ENCODE data around the gene ANKHD1. TPM values are rescaled to one million over a fixed set of nuclear protein-coding genes. Genes with fewer than 3 reads are reported as not detected.
A peak's percentile ranks its signal among the peaks of the same experiment; 100 is the strongest.

Gene ANKHD1
- total RNA-seq, 1 experiment from 2014 or later: 109 TPM

DNA sequence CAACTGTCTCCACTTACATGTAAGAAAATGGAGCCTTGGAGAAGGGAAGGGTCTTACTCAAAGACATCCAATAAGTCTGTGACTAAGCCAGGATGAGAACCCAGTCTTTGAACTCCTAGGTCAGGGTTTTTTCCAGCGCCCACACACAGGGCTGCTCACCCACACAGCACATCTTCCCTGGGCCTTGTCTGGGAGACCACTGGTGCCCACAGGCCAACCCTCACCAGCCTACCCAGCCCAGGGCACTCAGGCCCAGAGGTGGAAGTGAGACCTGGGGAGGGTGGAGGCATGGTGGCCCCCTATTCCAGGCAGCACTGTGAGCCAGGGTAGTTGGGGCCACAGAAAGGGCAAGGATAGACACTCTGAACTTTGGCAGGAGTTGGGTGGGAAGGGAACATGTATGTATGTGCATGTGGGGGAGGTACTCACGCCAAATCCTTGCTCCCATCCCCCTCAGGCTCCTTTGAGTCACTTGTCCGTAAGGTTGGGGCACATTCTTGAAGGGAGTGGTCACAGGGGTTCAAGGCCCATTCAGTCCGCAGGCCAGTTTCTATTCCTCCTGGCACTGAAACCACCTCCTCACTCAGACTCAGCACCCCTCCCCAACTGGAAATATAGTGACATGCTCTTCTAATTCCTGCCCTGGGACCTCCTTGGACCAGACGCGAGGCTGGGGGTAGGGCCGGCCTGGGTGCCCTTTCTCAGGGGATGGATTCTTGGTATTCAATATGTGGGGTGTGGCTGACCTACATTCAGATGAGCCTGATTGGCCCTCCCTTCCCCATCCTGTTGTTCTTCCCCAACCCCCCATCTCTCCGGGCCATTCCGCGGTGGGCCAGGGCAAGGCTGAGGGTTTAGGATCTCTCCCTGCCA, 44.5 kb upstream of the ANKHD1 start:
- no TSS peak for BruUV-seq (replicated peaks)
- Histone ChIP-seq H3K4me1 (replicated peaks; ENCODE audit: insufficient read depth) (no peaks in the 10 kb centered on the region), H3K9me2 (ENCODE audit: insufficient read depth) (no peaks in the 10 kb centered on the region), H3K36me3 (ENCODE audit: low read depth) (no peaks in the 10 kb centered on the region), H3K79me2 (ENCODE audit: low read depth) (no peaks in the 10 kb centered on the region), H3K9me3 (ENCODE audit: insufficient read depth, low read depth) (no peaks in the 10 kb centered on the region), H3K27ac (no peak overlapping the region), H3K4me3 (no peak overlapping the region), H2AFZ (no peak overlapping the region), H3K4me2 (peak overlapping the region; percentile 65; the same call in 1 of the 2 replicates), H3K27me3 (ENCODE audit: insufficient read depth, low read depth) (no peaks in the 10 kb centered on the region), H4K20me1 (ENCODE audit: insufficient read depth) (no peaks in the 10 kb centered on the region), H3F3A (ENCODE audit: insufficient read depth, low read depth) (no peaks in the 10 kb centered on the region)
- CTCF ChIA-PET: interaction anchor here (1.5 kb wide), 1 partner anchor 112 kb away, joined by 4 read pairs; no protein-coding TSS in a partner anchor
- DNase-seq: no peak
- POLR2A ChIA-PET (ENCODE audit: unreplicated experiment): no interaction called here
- no peak for TF ChIP-seq EZH2 (IDR thresholded peaks at IDR 0.05; ENCODE audit: low read depth)
- TF ChIP-seq CTCF (conservative IDR thresholded peaks at IDR 0.05): no peak
- intact Hi-C loops (cut with micrococcal nuclease; ENCODE audit: unreplicated experiment): loop anchor here (1.0 to 5.0 kb wide), 5 partner anchors 113 to 570 kb away; partner anchors contain the start of gene CYSTM1

DNA sequence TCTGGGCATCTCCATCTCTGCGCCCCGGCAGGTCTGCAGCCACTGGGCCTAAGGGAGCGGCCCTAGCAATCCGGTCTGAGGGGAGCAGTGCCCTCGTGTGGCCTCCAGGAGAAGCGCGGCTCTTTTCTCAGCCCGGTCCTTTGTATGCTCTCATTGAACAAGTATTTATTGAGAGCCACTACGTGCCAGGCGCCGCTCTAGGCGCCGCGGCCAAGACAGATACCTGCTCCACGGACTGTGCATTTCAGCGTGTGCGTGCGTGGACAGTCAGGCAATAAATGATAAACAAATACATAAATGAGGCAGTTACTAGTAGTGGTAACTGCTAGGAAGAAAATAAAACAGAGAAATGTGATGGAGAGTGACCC, 43.9 kb upstream of the ANKHD1 start:
- Histone ChIP-seq H3K27ac (no peak overlapping the region), H4K20me1 (ENCODE audit: insufficient read depth) (no peaks in the 10 kb centered on the region), H3K4me1 (replicated peaks; ENCODE audit: insufficient read depth) (no peaks in the 10 kb centered on the region), H3K4me2 (peak overlapping the region; percentile 65), H3K9me3 (ENCODE audit: insufficient read depth, low read depth) (no peaks in the 10 kb centered on the region), H2AFZ (no peak overlapping the region), H3K27me3 (ENCODE audit: insufficient read depth, low read depth) (no peaks in the 10 kb centered on the region), H3K36me3 (ENCODE audit: low read depth) (no peaks in the 10 kb centered on the region), H3F3A (ENCODE audit: insufficient read depth, low read depth) (no peaks in the 10 kb centered on the region), H3K4me3 (peak overlapping the region; percentile 24; the same call in 1 of the 2 replicates), H3K9me2 (ENCODE audit: insufficient read depth) (no peaks in the 10 kb centered on the region), H3K79me2 (ENCODE audit: low read depth) (no peaks in the 10 kb centered on the region)
- BruUV-seq (replicated peaks): no TSS peak
- TF ChIP-seq EZH2 (IDR thresholded peaks at IDR 0.05; ENCODE audit: low read depth): no peak
- TF ChIP-seq CTCF (conservative IDR thresholded peaks at IDR 0.05): peak; percentile 89
- POLR2A ChIA-PET (ENCODE audit: unreplicated experiment): no interaction called here
- peak; percentile 72 to 78 for DNase-seq
- intact Hi-C loops (cut with micrococcal nuclease; ENCODE audit: unreplicated experiment): loop anchor here (1.0 to 5.0 kb wide), 5 partner anchors 113 to 571 kb away; partner anchors contain the start of gene CYSTM1
- CTCF ChIA-PET: interaction anchor here (1.5 to 2.0 kb wide), 2 partner anchors 113 to 117 kb away, joined by 8 to 17 read pairs; no protein-coding TSS in a partner anchor

DNA sequence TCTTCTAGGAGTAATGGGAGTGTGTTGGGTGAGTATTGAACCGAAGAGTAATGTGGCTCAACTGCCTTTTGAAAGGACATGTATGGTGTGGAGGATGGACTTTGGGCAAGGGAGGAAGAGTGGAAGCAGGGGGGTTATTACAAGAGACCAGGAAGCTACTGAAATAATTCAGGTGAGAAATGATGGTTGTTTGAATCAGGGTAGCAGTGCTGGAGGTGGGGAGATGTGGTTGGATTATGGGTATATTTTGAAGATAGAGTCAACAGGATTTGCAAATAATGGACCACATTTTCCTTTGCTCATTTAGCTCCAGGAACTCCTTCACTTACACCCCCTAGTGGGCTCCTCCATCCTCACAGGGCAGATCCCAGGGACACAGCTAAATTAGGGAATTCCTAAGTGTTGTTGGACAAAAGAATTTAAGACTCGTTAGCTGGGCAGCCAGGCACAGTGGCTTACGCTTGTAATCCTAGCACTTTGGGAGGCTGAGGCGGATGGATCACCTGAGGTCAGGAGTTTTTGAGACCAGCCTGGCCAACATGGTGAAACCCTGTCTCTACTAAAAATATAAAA, 42.8 kb upstream of the ANKHD1 start:
- Histone ChIP-seq H3F3A (ENCODE audit: insufficient read depth, low read depth) (no peaks in the 10 kb centered on the region), H3K36me3 (ENCODE audit: low read depth) (no peaks in the 10 kb centered on the region), H2AFZ (no peak overlapping the region), H3K9me3 (ENCODE audit: insufficient read depth, low read depth) (no peaks in the 10 kb centered on the region), H3K27me3 (ENCODE audit: insufficient read depth, low read depth) (no peaks in the 10 kb centered on the region), H3K79me2 (ENCODE audit: low read depth) (no peaks in the 10 kb centered on the region), H4K20me1 (ENCODE audit: insufficient read depth) (no peaks in the 10 kb centered on the region), H3K4me1 (replicated peaks; ENCODE audit: insufficient read depth) (no peaks in the 10 kb centered on the region), H3K27ac (no peak overlapping the region), H3K4me2 (no peak overlapping the region), H3K4me3 (no peak overlapping the region), H3K9me2 (ENCODE audit: insufficient read depth) (no peaks in the 10 kb centered on the region)
- BruUV-seq (replicated peaks): no TSS peak
- ChIA-PET POLR2A (ENCODE audit: unreplicated experiment) (interaction anchor here (0.5 to 0.7 kb wide), 4 partner anchors 76 to 566 kb away, joined by 3 to 57 read pairs (median 6); no protein-coding TSS in a partner anchor), CTCF (interaction anchor here (0.6 to 2.0 kb wide), 11 partner anchors 11 to 489 kb away, joined by 3 to 17 read pairs (median 6); partner anchors contain the start of gene HBEGF)
- DNase-seq: peak in 1 of 2 experiments; percentile 22
- no peak for TF ChIP-seq EZH2 (IDR thresholded peaks at IDR 0.05; ENCODE audit: low read depth)
- TF ChIP-seq CTCF (conservative IDR thresholded peaks at IDR 0.05): peak; percentile 62
- intact Hi-C loops (cut with micrococcal nuclease; ENCODE audit: unreplicated experiment): loop anchor here (5.0 kb wide), 2 partner anchors 182 to 202 kb away; partner anchors contain the start of gene CYSTM1
